GM18502 (cell line): ENCODE data around the gene COPB2.
A peak's percentile ranks its signal among the peaks of the same experiment; 100 is the strongest.
"Not testable (repeated sequence)": the region's sequence is repeated elsewhere in the genome, so short reads cannot be mapped to it uniquely, and the experiment has no call there.

Source experiments
- ATAC-seq: cut with Tn5 transposase; IDR thresholded peaks from one replicate; pipeline ENCODE4 v1.9.1; 2021; ENCODE audit warnings: mild to moderate bottlenecking; ENCODE audit not compliant: unreplicated experiment, poor library complexity

Gene COPB2

GRCh38 chr3:139380575-139380974 is 8.9 kb downstream of the COPB2 start:
- ATAC-seq, result no peak

GRCh38 chr3:139378587-139379241 is 10.7 kb downstream of the COPB2 start:
- no peak for ATAC-seq

- no peak for ATAC-seq
Measured at GRCh38 chr3:139377378-139377777, 12.1 kb downstream of the COPB2 start.

- ATAC-seq, result no peak
Measured at GRCh38 chr3:139374099-139374498, 15.3 kb downstream of the COPB2 start.

- ATAC-seq, result no peak
Measured at GRCh38 chr3:139364549-139364948, 24.9 kb downstream of the COPB2 start.

GRCh38 chr3:139361276-139361675 is 28.2 kb downstream of the COPB2 start:
- ATAC-seq, result no peak

- no peak for ATAC-seq
Measured at GRCh38 chr3:139358841-139359562, 30.4 kb downstream of the COPB2 start.

GRCh38 chr3:139357899-139358298 is 31.5 kb downstream of the COPB2 start:
- ATAC-seq, result no peak

GRCh38 chr3:139355891-139356290 is 33.6 kb downstream of the COPB2 start:
- ATAC-seq, result no peak

- no peak for ATAC-seq
Measured at GRCh38 chr3:139355476-139355875, 34.0 kb downstream of the COPB2 start.

GRCh38 chr3:139354661-139355060 is 34.8 kb downstream of the COPB2 start:
- ATAC-seq, result no peak

GRCh38 chr3:139353920-139354556 is 35.4 kb downstream of the COPB2 start:
- no peak for ATAC-seq

- ATAC-seq, result no peak
Measured at GRCh38 chr3:139346771-139347170, 42.7 kb downstream of the COPB2 start.

- peak; percentile 98 for ATAC-seq
Measured at GRCh38 chr3:139343895-139344856, 45.3 kb downstream of the COPB2 start, which contains the start of gene MRPS22. TSS of gene MRPS22 (plus strand) at chr3:139344020. CDS start at chr3:139344027, 7 bp downstream.

GRCh38 chr3:139342054-139342453 is 47.4 kb downstream of the COPB2 start:
- ATAC-seq, result no peak

GRCh38 chr3:139340784-139341183 is 48.7 kb downstream of the COPB2 start:
- no peak for ATAC-seq

GRCh38 chr3:139339219-139339906 is 50.1 kb downstream of the COPB2 start:
- no peak for ATAC-seq

GRCh38 chr3:139338405-139338804 is 51.0 kb downstream of the COPB2 start:
- no peak for ATAC-seq

GRCh38 chr3:139334675-139335074 is 54.8 kb downstream of the COPB2 start:
- ATAC-seq, result not testable (repeated sequence)

- ATAC-seq, result no peak
Measured at GRCh38 chr3:139332092-139332491, 57.4 kb downstream of the COPB2 start.
